Muscle layer of colon (tissue), 2 donors: ENCODE data around the gene HMCN1.
"Not testable (repeated sequence)": the region's sequence is repeated elsewhere in the genome, so short reads cannot be mapped to it uniquely, and the experiment has no call there.

ENCODE experiments used
- H3K27ac ChIP-seq: one replicate; pipeline ENCODE4 v1.7.0; 2013; ENCODE audit warnings: low read depth, mild to moderate bottlenecking, low read length, moderate library complexity
- H3K27me3 ChIP-seq, 2 donors: one replicate each; pipeline ENCODE4 v1.7.0; 2013; ENCODE audit warnings: low read length in 2 of 2, mild to moderate bottlenecking in 2 of 2; ENCODE audit not compliant: insufficient read depth in 2 of 2, control insufficient read depth in 1 of 2
- H3K36me3 ChIP-seq: one replicate; pipeline ENCODE4 v1.7.0; 2013; ENCODE audit warnings: mild to moderate bottlenecking, low read length; ENCODE audit not compliant: insufficient read depth
- H3K4me1 ChIP-seq: one replicate; pipeline ENCODE4 v1.7.0; 2013; ENCODE audit warnings: mild to moderate bottlenecking, low read length; ENCODE audit not compliant: insufficient read depth
- H3K4me3 ChIP-seq, 2 donors: one replicate each; pipeline ENCODE4 v1.7.0; 2013; ENCODE audit warnings: low read length in 2 of 2, low read depth in 1 of 2, mild to moderate bottlenecking in 1 of 2, moderate library complexity in 1 of 2
- H3K9ac ChIP-seq: one replicate; pipeline ENCODE4 v1.7.0; 2013; ENCODE audit warnings: low read length
- H3K9me3 ChIP-seq: one replicate; pipeline ENCODE4 v1.7.0; 2013; ENCODE audit warnings: mild to moderate bottlenecking, low read length
- donor health status: abdominal sarcoma.
- donor health status: Adenocarcinoma of cecum.

The HMCN1 gene

GRCh38 chr1:186143481-186143880 lies 409.3 kb downstream of the HMCN1 start:
- Histone ChIP-seq H3K27ac (no peak overlapping the region), H3K4me3 (no peak overlapping the region), H3K4me1 (no peaks in the 10 kb centered on the region), H3K9ac (no peak overlapping the region), H3K36me3 (peaks cover 7% of the 10 kb centered on the region), H3K9me3 (no peaks in the 10 kb centered on the region), H3K27me3 (no peaks in the 10 kb centered on the region)

DNA sequence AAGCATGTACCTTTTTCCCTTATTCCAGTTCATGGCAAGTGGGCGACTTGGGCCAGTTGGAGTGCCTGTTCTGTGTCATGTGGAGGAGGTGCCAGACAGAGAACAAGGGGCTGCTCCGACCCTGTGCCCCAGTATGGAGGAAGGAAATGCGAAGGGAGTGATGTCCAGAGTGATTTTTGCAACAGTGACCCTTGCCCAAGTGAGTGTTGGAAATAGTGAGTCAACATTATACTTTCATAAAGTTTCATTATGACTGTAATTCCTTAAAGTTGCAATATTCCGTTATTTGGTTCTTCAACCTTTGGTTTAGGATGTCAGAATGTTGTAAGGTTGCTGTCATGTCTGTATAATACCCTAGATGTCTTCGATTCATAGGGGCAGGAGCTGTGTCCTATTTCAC lies 410.3 kb downstream of the HMCN1 start:
- Histone ChIP-seq H3K9me3 (no peaks in the 10 kb centered on the region), H3K27ac (no peak overlapping the region), H3K4me3 (no peak overlapping the region), H3K36me3 (peaks cover 7% of the 10 kb centered on the region), H3K27me3 (no peaks in the 10 kb centered on the region), H3K9ac (no peak overlapping the region), H3K4me1 (no peaks in the 10 kb centered on the region)

- H3K27me3 ChIP-seq: no peaks in the 10 kb centered on the region
- H3K4me3 ChIP-seq: no peak overlapping the region
- no peak overlapping the region for H3K9ac ChIP-seq
- H3K36me3 ChIP-seq: peaks cover 7% of the 10 kb centered on the region
- no peak overlapping the region for H3K27ac ChIP-seq
- H3K9me3 ChIP-seq: no peaks in the 10 kb centered on the region
- no peaks in the 10 kb centered on the region for H3K4me1 ChIP-seq
These were observed 412.8 kb downstream of the HMCN1 start for GRCh38 chr1:186146974-186147373.

GRCh38 chr1:186149591-186149990 lies 415.4 kb downstream of the HMCN1 start:
- Histone ChIP-seq H3K27me3 (no peaks in the 10 kb centered on the region), H3K27ac (no peak overlapping the region), H3K9me3 (no peaks in the 10 kb centered on the region), H3K4me3 (no peak overlapping the region), H3K4me1 (peaks cover 8% of the 10 kb centered on the region), H3K36me3 (peaks cover 7% of the 10 kb centered on the region), H3K9ac (no peak overlapping the region)

DNA sequence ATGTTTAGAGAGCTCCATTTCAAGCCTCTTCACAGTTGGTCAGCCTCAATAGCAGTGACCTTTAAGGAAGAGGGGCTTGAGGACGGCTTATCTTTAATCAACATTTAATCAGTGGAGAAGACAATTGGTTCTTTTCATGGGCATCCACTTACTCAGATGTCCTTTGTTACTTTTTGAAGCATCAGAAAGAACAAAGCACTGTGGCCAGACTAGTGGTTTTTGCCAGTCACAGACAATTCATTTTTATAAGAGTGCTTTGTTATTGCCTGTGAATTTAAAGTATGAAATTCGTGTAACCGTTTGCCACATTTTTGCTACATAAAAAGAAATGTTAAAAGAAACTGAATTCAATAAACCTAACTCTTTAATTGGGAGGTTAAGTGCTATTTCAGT lies 418.0 kb downstream of the HMCN1 start:
- no peaks in the 10 kb centered on the region for H3K9me3 ChIP-seq

DNA sequence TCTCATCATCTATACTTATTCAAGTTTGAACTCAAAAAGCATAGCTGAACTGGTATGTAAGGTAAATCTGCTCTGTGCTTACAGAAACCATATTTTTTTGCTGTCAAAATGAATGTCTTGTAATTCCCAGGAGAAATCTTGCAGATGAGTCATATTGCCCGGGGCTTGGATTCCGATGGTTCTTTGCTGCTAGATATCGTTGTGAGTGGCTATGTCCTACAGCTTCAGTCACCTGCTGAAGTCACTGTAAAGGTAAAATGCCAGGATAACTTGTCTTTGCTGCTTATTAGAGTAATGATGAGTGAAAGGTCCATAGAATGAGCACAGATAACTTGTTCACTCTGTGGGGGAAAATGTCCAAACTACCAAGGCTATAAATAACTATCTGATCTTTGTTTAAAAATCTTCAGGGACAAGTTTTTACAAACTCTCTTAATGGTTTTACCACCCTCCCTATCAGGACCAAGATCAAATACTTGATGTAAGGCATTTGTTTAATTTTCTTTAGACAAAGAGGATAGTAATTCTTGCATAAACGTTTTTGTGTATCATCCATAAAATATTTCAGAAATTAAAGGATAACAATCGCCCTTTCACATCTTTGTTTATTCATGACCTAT lies 418.5 kb downstream of the HMCN1 start:
- no peak overlapping the region for H3K4me3 ChIP-seq
- no peaks in the 10 kb centered on the region for H3K36me3 ChIP-seq
- peaks cover 8% of the 10 kb centered on the region for H3K4me1 ChIP-seq
- H3K9me3 ChIP-seq: no peaks in the 10 kb centered on the region
- no peaks in the 10 kb centered on the region for H3K27me3 ChIP-seq
- H3K27ac ChIP-seq: no peak overlapping the region
- H3K9ac ChIP-seq: no peak overlapping the region

More for the DNA sequence above, 418.0 kb downstream of the HMCN1 start:
- no peaks in the 10 kb centered on the region for H3K36me3 ChIP-seq
- H3K27me3 ChIP-seq: no peaks in the 10 kb centered on the region
- H3K4me3 ChIP-seq: no peak overlapping the region
- no peak overlapping the region for H3K27ac ChIP-seq
- H3K9ac ChIP-seq: no peak overlapping the region
- H3K4me1 ChIP-seq: peaks cover 8% of the 10 kb centered on the region

DNA sequence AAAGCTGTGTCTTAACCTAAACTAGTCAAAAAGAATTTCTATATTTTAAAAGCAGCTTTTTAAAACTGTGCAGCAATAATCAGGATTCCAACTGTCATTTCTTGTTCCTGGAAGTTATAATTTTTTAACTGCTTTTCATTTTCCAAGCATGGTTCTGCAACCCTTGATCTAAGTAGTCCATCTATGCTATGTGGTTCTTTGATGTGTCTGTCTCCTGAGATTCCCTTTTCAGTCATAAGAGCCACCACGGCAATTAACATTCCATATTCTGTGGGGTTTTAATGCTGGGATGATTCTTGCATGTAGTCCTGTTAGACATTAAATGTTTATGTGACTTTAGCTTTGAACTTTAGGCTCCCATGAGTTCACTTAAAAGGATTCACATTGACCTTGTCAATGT lies 420.5 kb downstream of the HMCN1 start:
- Histone ChIP-seq H3K36me3 (no peaks in the 10 kb centered on the region), H3K4me1 (peaks cover 8% of the 10 kb centered on the region), H3K9ac (no peak overlapping the region), H3K27me3 (no peaks in the 10 kb centered on the region), H3K27ac (no peak overlapping the region), H3K4me3 (no peak overlapping the region), H3K9me3 (no peaks in the 10 kb centered on the region)

DNA sequence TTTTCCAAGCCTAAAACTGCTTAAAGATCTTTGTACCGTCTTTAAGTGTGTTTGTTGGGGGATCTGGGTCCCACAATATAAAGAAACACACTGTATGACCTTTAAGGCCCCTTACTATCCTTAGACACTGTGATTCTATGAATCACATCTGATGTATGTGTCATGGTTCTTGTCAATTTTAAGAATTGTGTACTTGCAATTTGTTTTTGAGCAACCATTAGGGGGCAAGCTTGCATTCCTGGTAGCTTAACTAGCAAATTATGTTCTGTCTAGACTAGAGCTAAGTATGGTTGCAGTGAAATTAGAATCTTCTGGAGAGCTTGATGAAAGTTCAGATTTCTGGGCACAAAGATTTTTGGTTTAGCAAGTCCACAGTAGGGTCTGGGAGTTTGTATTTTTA lies 421.4 kb downstream of the HMCN1 start:
- no peak overlapping the region for H3K27ac ChIP-seq

DNA sequence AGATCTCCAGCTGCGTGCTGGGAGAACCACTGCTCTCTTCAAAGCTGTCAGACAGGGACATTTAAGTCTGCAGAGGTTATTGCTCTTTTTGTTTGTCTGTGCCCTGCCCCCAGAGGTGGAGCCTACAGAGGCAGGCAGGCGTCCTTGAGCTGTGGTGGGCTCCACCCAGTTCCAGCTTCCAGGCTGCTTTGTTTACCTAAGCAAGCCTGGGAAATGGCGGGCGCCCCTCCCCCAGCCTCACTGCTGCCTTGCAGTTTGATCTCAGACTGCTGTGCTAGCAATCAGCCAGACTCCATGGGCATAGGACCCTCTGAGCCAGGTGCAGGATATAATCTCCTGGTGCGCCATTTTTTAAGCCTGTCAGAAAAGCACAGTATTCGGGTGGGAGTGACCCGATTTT lies 428.7 kb downstream of the HMCN1 start:
- not testable (repeated sequence) for H3K9me3 ChIP-seq, H3K4me3 ChIP-seq, H3K9ac ChIP-seq, H3K36me3 ChIP-seq, H3K4me1 ChIP-seq, H3K27me3 ChIP-seq, H3K27ac ChIP-seq

More for the DNA sequence above, 421.4 kb downstream of the HMCN1 start:
- H3K4me3 ChIP-seq: no peak overlapping the region
- no peaks in the 10 kb centered on the region for H3K27me3 ChIP-seq
- no peaks in the 10 kb centered on the region for H3K36me3 ChIP-seq
- peaks cover 8% of the 10 kb centered on the region for H3K4me1 ChIP-seq
- no peaks in the 10 kb centered on the region for H3K9me3 ChIP-seq
- H3K9ac ChIP-seq: no peak overlapping the region

DNA sequence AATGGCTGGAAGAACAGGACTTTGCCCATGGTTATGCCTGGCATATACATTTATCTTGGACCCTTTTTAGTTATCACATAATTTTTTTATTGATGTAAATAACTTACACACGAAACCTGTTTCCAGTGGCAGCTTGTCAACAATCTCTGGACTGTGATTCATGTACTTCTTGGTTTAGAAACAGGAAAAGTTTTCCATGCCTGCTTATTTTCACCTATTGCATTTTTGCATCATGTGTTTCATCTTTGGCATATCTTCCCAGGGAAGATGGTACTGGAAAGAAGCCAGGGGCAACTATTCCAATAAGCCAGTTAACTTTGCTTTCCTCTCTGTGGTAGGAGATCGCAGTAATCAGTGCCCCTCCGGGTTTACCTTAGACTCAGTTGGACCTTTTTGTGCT lies 430.6 kb downstream of the HMCN1 start:
- H3K27ac ChIP-seq: no peak overlapping the region
- H3K9me3 ChIP-seq: no peaks in the 10 kb centered on the region
- no peaks in the 10 kb centered on the region for H3K4me1 ChIP-seq
- no peaks in the 10 kb centered on the region for H3K27me3 ChIP-seq
- no peak overlapping the region for H3K4me3 ChIP-seq
- H3K9ac ChIP-seq: no peak overlapping the region
- no peaks in the 10 kb centered on the region for H3K36me3 ChIP-seq

DNA sequence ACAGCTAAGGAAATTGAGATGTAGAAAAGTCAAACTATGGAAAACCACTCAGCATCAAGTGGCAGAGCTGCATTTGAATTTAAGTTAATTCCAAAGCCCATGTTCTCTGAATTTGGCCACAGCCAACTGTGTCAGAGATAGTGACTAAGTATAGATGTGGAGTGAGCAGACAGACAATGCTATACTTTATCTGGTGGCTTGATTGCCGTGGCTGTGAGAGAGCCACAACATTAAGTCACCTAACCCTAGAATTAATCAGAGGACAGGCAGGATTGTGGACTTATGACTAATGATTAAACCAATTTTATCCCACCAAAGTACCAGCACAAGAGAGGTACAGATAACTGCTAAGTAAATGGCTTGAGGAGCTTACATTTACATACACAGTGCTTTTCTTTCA lies 431.1 kb downstream of the HMCN1 start:
- H3K9me3 ChIP-seq: no peaks in the 10 kb centered on the region
- no peak overlapping the region for H3K4me3 ChIP-seq
- no peak overlapping the region for H3K27ac ChIP-seq

DNA sequence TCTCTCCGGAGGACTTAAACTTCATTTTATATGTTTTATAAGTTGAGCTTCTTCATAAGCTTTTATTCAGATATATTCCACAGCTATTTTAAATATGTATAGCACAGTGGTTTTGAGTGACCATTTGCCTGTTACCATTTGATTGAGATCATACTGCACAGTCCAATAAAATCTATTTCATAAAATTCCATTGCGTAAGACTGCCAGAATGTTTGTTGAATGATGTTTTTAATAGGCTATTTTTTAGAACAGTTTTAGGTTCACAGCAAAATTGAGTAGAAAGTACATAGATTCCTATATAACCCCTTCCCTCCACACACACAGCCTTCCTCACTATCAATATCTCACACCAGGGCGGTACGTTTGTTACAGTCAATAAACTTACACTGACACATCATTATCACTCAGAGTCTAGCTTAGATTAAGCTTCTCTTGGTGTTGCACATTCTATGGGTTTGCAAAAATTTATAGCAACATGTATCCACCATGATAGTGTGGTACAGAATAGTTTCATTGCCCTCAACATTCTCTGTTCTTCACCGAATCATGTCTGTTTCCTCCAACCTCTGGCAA lies 433.0 kb downstream of the HMCN1 start:
- no peaks in the 10 kb centered on the region for H3K9me3 ChIP-seq
- no peaks in the 10 kb centered on the region for H3K4me1 ChIP-seq
- H3K9ac ChIP-seq: no peak overlapping the region
- no peaks in the 10 kb centered on the region for H3K36me3 ChIP-seq
- H3K27ac ChIP-seq: no peak overlapping the region
- H3K4me3 ChIP-seq: no peak overlapping the region
- H3K27me3 ChIP-seq: no peaks in the 10 kb centered on the region

More for the DNA sequence above, 431.1 kb downstream of the HMCN1 start:
- Histone ChIP-seq H3K4me1 (no peaks in the 10 kb centered on the region), H3K9ac (no peak overlapping the region), H3K36me3 (no peaks in the 10 kb centered on the region), H3K27me3 (no peaks in the 10 kb centered on the region)
